Endothelial cell of umbilical vein (primary cell): Measurements from ENCODE around the gene TXN. TPM values are rescaled to one million over a fixed set of nuclear protein-coding genes. Genes with fewer than 3 reads are reported as not detected.

Experiments used
- BruUV-seq: library from RNA; stranded (reverse); fragments of 400-500 nt; replicated peaks from 2 replicates; lab custom pipeline; 2021; lab: Mats Ljungman, UMichigan
- CTCF ChIA-PET: fragments of 300-600, 350-600 bp; sonication (Branson Sonifier 250); formaldehyde crosslinking; loops from one replicate; lab custom pipeline; 2021; ENCODE audit warnings: antibody characterized with exemption, inconsistent platforms; lab: Charles Lee
- POLR2A ChIA-PET: fragments of 300-600, 350-600 bp; sonication (Branson Sonifier 250); formaldehyde crosslinking; loops from one replicate; lab custom pipeline; 2021; ENCODE audit warnings: antibody characterized with exemption, inconsistent platforms; lab: Charles Lee
- DNase-seq: peaks from one replicate; pipeline ENCODE4 v3.0.0-alpha.2; 2011; ENCODE audit warnings: low read depth, low spot score
- FAIRE-seq: peaks from 2 replicates; lab custom pipeline; 2011; peaks lifted over from hg19 to GRCh38; lab: Jason Lieb, UNC
- H2AFZ ChIP-seq: 2 replicates; pipeline ENCODE4 v1.6.0; 2012; ENCODE audit warnings: low read depth, low read length, control low read depth, inconsistent platforms
- H3K27ac ChIP-seq: 2 replicates; pipeline ENCODE4 v1.5.1; 2011; ENCODE audit warnings: low read depth, mild to moderate bottlenecking, control low read depth, low read length, moderate library complexity; ENCODE audit not compliant: insufficient read depth
- H3K27me3 ChIP-seq, 2 experiments: 2 replicates each; pipeline versions ENCODE4 v1.6.0 to v1.6.1; 2011; ENCODE audit warnings: low read length in 2 of 2, mixed read lengths in 1 of 2; ENCODE audit not compliant: control insufficient read depth in 2 of 2, insufficient read depth in 2 of 2
- H3K36me3 ChIP-seq, 2 experiments: 2 replicates in 1 of 2; 3 replicates in 1 of 2; pipeline ENCODE4 v1.5.1; 2011; ENCODE audit warnings: low read length in 2 of 2, mild to moderate bottlenecking in 1 of 2, moderate library complexity in 1 of 2; ENCODE audit not compliant: control insufficient read depth in 2 of 2, insufficient read depth in 2 of 2; ENCODE audit errors: extremely low read depth in 1 of 2
- H3K4me1 ChIP-seq: 3 replicates; pipeline ENCODE4 v1.5.1; 2011; ENCODE audit warnings: mild to moderate bottlenecking, low read length; ENCODE audit not compliant: control insufficient read depth, insufficient read depth; ENCODE audit errors: extremely low read depth
- H3K4me2 ChIP-seq: 2 replicates; pipeline ENCODE4 v1.6.1; 2011; ENCODE audit warnings: low read length, control low read depth, mixed read lengths; ENCODE audit not compliant: insufficient read depth
- H3K4me3 ChIP-seq, 3 experiments: fragments of 200-600 bp in 1 of 3; sonication (generic), shearing (Covaris generic) in 1 of 3; replicated peaks in 1 of 3; 2 replicates each; pipeline ENCODE4 v1.5.1; 2011 to 2016; ENCODE audit warnings: control low read depth in 3 of 3, low read length in 3 of 3, mild to moderate bottlenecking in 2 of 3, inconsistent platforms in 1 of 3, low read depth in 1 of 3, moderate library complexity in 1 of 3; ENCODE audit not compliant: insufficient read depth in 1 of 3
- H3K79me2 ChIP-seq: 2 replicates; pipeline ENCODE4 v1.6.0; 2012; ENCODE audit warnings: low read length, inconsistent platforms; ENCODE audit not compliant: control insufficient read depth, insufficient read depth
- H3K9ac ChIP-seq: replicated peaks from 2 replicates; pipeline ENCODE3; 2011; ENCODE audit warnings: low read length, control low read depth; ENCODE audit not compliant: insufficient read depth; ENCODE audit errors: extremely low read depth
- H3K9me1 ChIP-seq: replicated peaks from 3 replicates; pipeline ENCODE4 v1.6.0; 2011; ENCODE audit warnings: mild to moderate bottlenecking, low read length; ENCODE audit not compliant: control insufficient read depth, insufficient read depth; ENCODE audit errors: extremely low read depth
- H3K9me3 ChIP-seq: replicated peaks from 2 replicates; pipeline ENCODE4 v1.5.1; 2012; ENCODE audit warnings: low read length, inconsistent platforms; ENCODE audit not compliant: control insufficient read depth, insufficient read depth
- H4K20me1 ChIP-seq: replicated peaks from 2 replicates; pipeline ENCODE3; 2011; ENCODE audit warnings: mild to moderate bottlenecking, low read length; ENCODE audit not compliant: control insufficient read depth, insufficient read depth; ENCODE audit errors: extremely low read depth
- CTCF ChIP-seq, 2 donors: IDR thresholded peaks; 1 replicate in 1 of 2; 2 replicates in 1 of 2; pipeline ENCODE4 v1.5.1; 2011; ENCODE audit warnings: low read length in 2 of 2, mild to moderate bottlenecking in 2 of 2, moderate library complexity in 2 of 2, control low read depth in 1 of 2, inconsistent platforms in 1 of 2, low read depth in 1 of 2; ENCODE audit not compliant: insufficient read depth in 1 of 2; ENCODE audit errors: extremely low read depth in 1 of 2
- EZH2 ChIP-seq: IDR thresholded peaks from 2 replicates; pipeline ENCODE4 v1.6.1; 2012; ENCODE audit warnings: borderline replicate concordance, low read depth, mild to moderate bottlenecking, moderate library complexity, low read length, inconsistent platforms; ENCODE audit not compliant: severe bottlenecking
- FOS ChIP-seq: IDR thresholded peaks from 2 replicates; pipeline ENCODE4 v1.6.1; 2011; ENCODE audit warnings: mild to moderate bottlenecking, low read length, moderate library complexity, borderline replicate concordance; ENCODE audit not compliant: insufficient read depth
- GATA2 ChIP-seq: IDR thresholded peaks from 2 replicates; pipeline ENCODE4 v1.7.0; 2011; ENCODE audit warnings: low read depth, mild to moderate bottlenecking, moderate library complexity, mixed read lengths, low read length; ENCODE audit not compliant: insufficient read length, insufficient read depth
- JUN ChIP-seq: IDR thresholded peaks from 2 replicates; pipeline ENCODE4 v1.6.1; 2011; ENCODE audit warnings: borderline replicate concordance, low read depth; ENCODE audit not compliant: insufficient read length, insufficient read depth
- MAX ChIP-seq: IDR thresholded peaks from 2 replicates; pipeline ENCODE4 v1.6.1; 2011; ENCODE audit not compliant: insufficient read depth, insufficient read length
- MYC ChIP-seq: IDR thresholded peaks from one replicate; pipeline ENCODE4 v1.6.1; 2011; ENCODE audit warnings: mild to moderate bottlenecking, low read depth, low read length
- POLR2A ChIP-seq: IDR thresholded peaks from 2 replicates; pipeline ENCODE4 v1.6.1; 2012; ENCODE audit warnings: low read depth, mild to moderate bottlenecking, control low read depth, low read length
- POLR2AphosphoS5 ChIP-seq: IDR thresholded peaks from 2 replicates; pipeline ENCODE4 v1.6.1; 2012; ENCODE audit warnings: low read depth, mild to moderate bottlenecking, control low read depth, low read length, moderate library complexity; ENCODE audit not compliant: insufficient read depth
- dilution Hi-C: fragments of 300-500 bp; cut with MboI; formaldehyde crosslinking; loops from one replicate; pipeline ENCODE4 v1.15.0; 2019; ENCODE audit warnings: low sequenced_read_pairs; ENCODE audit not compliant: extremely low pct_ligation_motif_present
- intact Hi-C: fragments of 100-400 bp; cut with micrococcal nuclease; formaldehyde crosslinking; loops from one replicate; pipeline ENCODE4 v1.10.0; 2022
- polyA plus RNA-seq, 4 experiments: library from polyadenylated mRNA; depleted of rRNA in 3 of 4; stranded (reverse) in 3 of 4; unstranded in 1 of 4; fragments of >200 nt; gene quantifications; 2 replicates each; pipeline versions ENCODE4 v1.2.1 to v1.2.3, GENCODE V29; 2011 to 2012; ENCODE audit warnings: missing spikeins in 1 of 4
- total RNA-seq: library from RNA; stranded (reverse); gene quantifications from 2 replicates; pipeline ENCODE4 v1.2.3, GENCODE V29; 2021

TXN gene
- total and polyA plus RNA-seq, 2 donors (not counting 3 experiments of a cell fraction or from before 2014, with no cell fraction given): 280 to 373 TPM

GRCh38 chr9:110288503-110288902, 32.2 kb upstream of the TXN start:
- H3K36me3 ChIP-seq: no peaks in the 10 kb centered on the region
- BruUV-seq: no TSS peak
- dilution Hi-C loops: no loop called here
- no peaks in the 10 kb centered on the region for H3K9me3 ChIP-seq
- no peak overlapping the region for H3K27ac ChIP-seq
- H3K9ac ChIP-seq: no peak overlapping the region
- H3K4me1 ChIP-seq: no peaks in the 10 kb centered on the region
- no peaks in the 10 kb centered on the region for H3K9me1 ChIP-seq
- ChIA-PET CTCF (no interaction called here), POLR2A (no interaction called here)
- H3K4me2 ChIP-seq: no peak overlapping the region
- H3K27me3 ChIP-seq: no peaks in the 10 kb centered on the region
- no peak overlapping the region for H3K4me3 ChIP-seq
- intact Hi-C loops: no loop called here
- H4K20me1 ChIP-seq: no peaks in the 10 kb centered on the region
- no peaks in the 10 kb centered on the region for H3K79me2 ChIP-seq
- TF ChIP-seq FOS (no peak), POLR2AphosphoS5 (no peak), CTCF (IDR thresholded peaks at IDR 0.05; ENCODE audit: extremely low read depth in 1 of 2, insufficient read depth in 1 of 2, low read depth in 1 of 2, low read length in 2 of 2) (no peak), EZH2 (no peak), POLR2A (no peak), MAX (no peak), JUN (no peak), GATA2 (no peak), MYC (no peak)
- DNase-seq (no peak), FAIRE-seq (no peak)
- H2AFZ ChIP-seq: no peak overlapping the region
